ENCODE results near the gene GNG12. TPM values are rescaled to one million over a fixed set of nuclear protein-coding genes. Genes with fewer than 3 reads are reported as not detected.
A peak's percentile ranks its signal among the peaks of the same experiment; 100 is the strongest.

GNG12 gene
- total and polyA plus RNA-seq, 9 of the 15 experiments (the other 6 are each of a cell fraction or from before 2014, with no cell fraction given): 2.6 to 6.0 (median 4.1) TPM

DNA sequence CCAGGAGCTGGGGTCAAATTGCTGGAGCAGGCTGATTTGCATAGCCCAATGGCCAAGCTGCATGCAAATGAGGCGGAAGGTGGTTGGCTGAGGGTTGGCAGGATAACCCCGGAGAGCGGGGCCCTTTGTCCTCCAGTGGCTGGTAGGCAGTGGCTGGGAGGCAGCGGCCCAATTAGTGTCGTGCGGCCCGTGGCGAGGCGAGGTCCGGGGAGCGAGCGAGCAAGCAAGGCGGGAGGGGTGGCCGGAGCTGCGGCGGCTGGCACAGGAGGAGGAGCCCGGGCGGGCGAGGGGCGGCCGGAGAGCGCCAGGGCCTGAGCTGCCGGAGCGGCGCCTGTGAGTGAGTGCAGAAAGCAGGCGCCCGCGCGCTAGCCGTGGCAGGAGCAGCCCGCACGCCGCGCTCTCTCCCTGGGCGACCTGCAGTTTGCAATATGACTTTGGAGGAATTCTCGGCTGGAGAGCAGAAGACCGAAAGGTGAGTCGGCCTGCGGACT is 148.2 kb downstream of the GNG12 start, which contains the start of gene GADD45A (continued):
- 0 out of 2 replicates have a peak, but pooled peaks have one; percentile 6 for TF ChIP-seq TEAD4 (IDR thresholded peaks at IDR 0.05; ENCODE audit: low read length)
- TF ChIP-seq TEAD4 (CRISPR knock-in tag; IDR thresholded peaks at IDR 0.05; ENCODE audit: borderline replicate concordance): no peak
- TF ChIP-seq GTF2A2 (tag; IDR thresholded peaks at IDR 0.05): no peak
- TF ChIP-seq HMG20B (CRISPR knock-in tag; IDR thresholded peaks at IDR 0.05): no peak
- no peak for TF ChIP-seq ZEB2 (IDR thresholded peaks at IDR 0.05)
- no peak for TF ChIP-seq MCM2 (IDR thresholded peaks at IDR 0.05; ENCODE audit: low read depth)
- TF ChIP-seq CBX8 (IDR thresholded peaks at IDR 0.05; ENCODE audit: borderline replicate concordance, extremely low read depth, low read depth, low read length, poor library complexity, severe bottlenecking): no peak
- no peak for TF ChIP-seq CEBPG (CRISPR knock-in tag; IDR thresholded peaks at IDR 0.05)
- no peak for TF ChIP-seq CEBPG (tag; conservative IDR thresholded peaks at IDR 0.05 in 1 of 2, IDR thresholded peaks at IDR 0.05 in 1 of 2)
- TF ChIP-seq POLR2AphosphoS5 (IDR thresholded peaks at IDR 0.05; ENCODE audit: control insufficient read depth, insufficient read depth, low read depth, low read length): peak; percentile 99
- TF ChIP-seq MAFG (tag; conservative IDR thresholded peaks at IDR 0.05): no peak
- peak; percentile 63 for TF ChIP-seq ESRRA (IDR thresholded peaks at IDR 0.05; ENCODE audit: borderline replicate concordance, low read depth)
- TF ChIP-seq TCF3 (CRISPR knock-in tag; IDR thresholded peaks at IDR 0.05): peak; percentile 58; the same call in 1 of the 2 replicates
- TF ChIP-seq GATAD2A (IDR thresholded peaks at IDR 0.05): peak; percentile 37; the same call in 1 of the 2 replicates
- TF ChIP-seq RBM17 (IDR thresholded peaks at IDR 0.05; ENCODE audit: borderline replicate concordance, low read depth, low read length): no peak
- TF ChIP-seq ZNF408 (CRISPR knock-in tag; IDR thresholded peaks at IDR 0.05; ENCODE audit: low read depth): no peak
- peak; percentile 47 for TF ChIP-seq L3MBTL2 (IDR thresholded peaks at IDR 0.05)
- TF ChIP-seq PRMT5 (CRISPR knock-in tag; IDR thresholded peaks at IDR 0.05): no peak
- TF ChIP-seq RBFOX2 (IDR thresholded peaks at IDR 0.05; ENCODE audit: low read depth, low read length): peak; percentile 91
- TF ChIP-seq RAD21 (CRISPR knock-in tag; conservative IDR thresholded peaks at IDR 0.05 in 1 of 2, IDR thresholded peaks at IDR 0.05 in 1 of 2): peak in 1 of 2 experiments; percentile 24; a peak in 2 of 4 replicates
- no peak for TF ChIP-seq JUNB (CRISPR knock-in tag; conservative IDR thresholded peaks at IDR 0.05)
- TF ChIP-seq BRD9 (IDR thresholded peaks at IDR 0.05; ENCODE audit: low read depth, partially characterized antibody): no peak
- no peak for TF ChIP-seq YBX1 (IDR thresholded peaks at IDR 0.05)

Data from K562 (cell line).